Hepatocyte (in vitro differentiated cells): ENCODE results near the gene CLDN18. TPM values are rescaled to one million over a fixed set of nuclear protein-coding genes. Genes with fewer than 3 reads are reported as not detected.
A peak's percentile ranks its signal among the peaks of the same experiment; 100 is the strongest.

Experiments
- DNase-seq: peaks from one replicate; pipeline ENCODE4 v3.0.0-alpha.2; 2016; ENCODE audit warnings: low spot score
- H2AFZ ChIP-seq: fragments of 200-600 bp; sonication (generic); 2 replicates; pipeline ENCODE4 v1.6.0; 2016; ENCODE audit warnings: antibody characterized with exemption, mild to moderate bottlenecking
- H3K27ac ChIP-seq: fragments of 200-600 bp; sonication (generic); 2 replicates; pipeline ENCODE4 v1.5.1; 2016; ENCODE audit warnings: mild to moderate bottlenecking
- H3K27me3 ChIP-seq: fragments of 200-600 bp; sonication (generic); 2 replicates; pipeline ENCODE4 v1.6.1; 2016
- H3K36me3 ChIP-seq: fragments of 200-600 bp; sonication (generic); replicated peaks from 2 replicates; pipeline ENCODE4 v1.5.1; 2016; ENCODE audit warnings: low read depth; ENCODE audit not compliant: insufficient read depth
- H3K4me1 ChIP-seq: fragments of 200-600 bp; sonication (generic); 2 replicates; pipeline ENCODE4 v1.5.1; 2016; ENCODE audit warnings: mild to moderate bottlenecking, moderate library complexity; ENCODE audit not compliant: insufficient read depth
- H3K4me2 ChIP-seq: fragments of 200-600 bp; sonication (generic); 2 replicates; pipeline ENCODE4 v1.6.0; 2016
- H3K4me3 ChIP-seq: fragments of 200-600 bp; sonication (generic); 2 replicates; pipeline ENCODE4 v1.5.1; 2016; ENCODE audit warnings: mild to moderate bottlenecking
- H3K79me2 ChIP-seq: fragments of 200-600 bp; sonication (generic); 2 replicates; pipeline ENCODE4 v1.6.0; 2017; ENCODE audit warnings: mild to moderate bottlenecking
- H3K9me2 ChIP-seq: fragments of 200-600 bp; sonication (generic); replicated peaks from 2 replicates; pipeline ENCODE4 v1.6.0; 2017; ENCODE audit warnings: mild to moderate bottlenecking; ENCODE audit not compliant: insufficient read depth
- H3K9me3 ChIP-seq: fragments of 200-600 bp; sonication (generic); 2 replicates; pipeline ENCODE4 v1.5.1; 2016; ENCODE audit warnings: low read depth, mild to moderate bottlenecking
- H4K20me1 ChIP-seq: fragments of 200-600 bp; sonication (generic); 2 replicates; pipeline ENCODE4 v1.6.0; 2016; ENCODE audit warnings: mild to moderate bottlenecking; ENCODE audit not compliant: insufficient read depth, poor library complexity, severe bottlenecking
- CTCF ChIP-seq: fragments of 200-600 bp; sonication (generic); IDR thresholded peaks from 2 replicates; pipeline ENCODE4 v1.5.1; 2016; ENCODE audit warnings: antibody characterized with exemption, mild to moderate bottlenecking; ENCODE audit not compliant: poor library complexity
- EZH2 ChIP-seq: fragments of 200-600 bp; sonication (generic); IDR thresholded peaks from 2 replicates; pipeline ENCODE4 v1.6.1; 2016; ENCODE audit warnings: antibody characterized with exemption, mild to moderate bottlenecking, borderline replicate concordance
- EZH2phosphoT487 ChIP-seq: fragments of 200-600 bp; sonication (generic); IDR thresholded peaks from one replicate; pipeline ENCODE4 v1.6.1; 2018; ENCODE audit warnings: antibody characterized with exemption, mild to moderate bottlenecking, low read depth, moderate library complexity; ENCODE audit not compliant: unreplicated experiment, severe bottlenecking
- WGBS: methylation state at CpG from one replicate; pipeline ENCODE4 v1.1.6; 2016; ENCODE audit warnings: low lambda C conversion rate; ENCODE audit errors: missing lambda C conversion rate; 5-methylcytosine and 5-hydroxymethylcytosine counted together
- polyA plus RNA-seq: library from polyadenylated mRNA; unstranded; fragments of >200 nt; fragmentation: Nextera tagmentation; extraction: Ambion mirVana; gene quantifications from 2 replicates; pipeline ENCODE4 v1.2.1, GENCODE V29; 2016
- total RNA-seq: library from RNA; depleted of rRNA; stranded (reverse); fragments of >200 nt; gene quantifications from 2 replicates; pipeline ENCODE4 v1.2.3, GENCODE V29; 2014

Gene CLDN18
- total and polyA plus RNA-seq, 2 experiments from 2014 or later: 36.4 to 73.0 TPM

GRCh38 chr3:138072796-138073195 is 62.8 kb downstream of the CLDN18 start:
- Histone ChIP-seq H3K27me3 (no peaks in the 10 kb centered on the region), H3K9me2 (no peaks in the 10 kb centered on the region), H3K79me2 (no peaks in the 10 kb centered on the region), H3K9me3 (no peaks in the 10 kb centered on the region), H3K4me2 (no peak overlapping the region), H3K36me3 (no peaks in the 10 kb centered on the region), H4K20me1 (no peaks in the 10 kb centered on the region), H3K27ac (no peak overlapping the region), H3K4me1 (no peaks in the 10 kb centered on the region), H3K4me3 (no peak overlapping the region), H2AFZ (no peak overlapping the region)
- TF ChIP-seq EZH2 (no peak), CTCF (no peak), EZH2phosphoT487 (no peak)
- 77% methylated on average over 8 of the region's 8 CpGs for WGBS
- no peak for DNase-seq

- Histone ChIP-seq H3K4me3 (no peak overlapping the region), H3K27ac (no peak overlapping the region), H3K9me3 (no peaks in the 10 kb centered on the region), H4K20me1 (no peaks in the 10 kb centered on the region), H3K4me2 (no peak overlapping the region), H2AFZ (no peak overlapping the region), H3K4me1 (peaks cover 12% of the 10 kb centered on the region), H3K36me3 (no peaks in the 10 kb centered on the region), H3K9me2 (no peaks in the 10 kb centered on the region), H3K27me3 (no peaks in the 10 kb centered on the region), H3K79me2 (no peaks in the 10 kb centered on the region)
- TF ChIP-seq EZH2 (no peak), EZH2phosphoT487 (no peak), CTCF (no peak)
- no peak for DNase-seq
- 92% methylated on average over 4 of the region's 4 CpGs for WGBS
Measured at GRCh38 chr3:138078096-138078495, 68.1 kb downstream of the CLDN18 start.

- no peak overlapping the region for H3K4me3 ChIP-seq
- H2AFZ ChIP-seq: no peak overlapping the region
- no peaks in the 10 kb centered on the region for H4K20me1 ChIP-seq
- H3K79me2 ChIP-seq: no peaks in the 10 kb centered on the region
- no peaks in the 10 kb centered on the region for H3K9me2 ChIP-seq
- 50% methylated on average over 1 of the region's 1 CpG for WGBS
- no peaks in the 10 kb centered on the region for H3K9me3 ChIP-seq
- H3K36me3 ChIP-seq: no peaks in the 10 kb centered on the region
- no peak overlapping the region for H3K27ac ChIP-seq
- no peaks in the 10 kb centered on the region for H3K27me3 ChIP-seq
- H3K4me2 ChIP-seq: no peak overlapping the region
- TF ChIP-seq CTCF (no peak), EZH2phosphoT487 (no peak), EZH2 (no peak)
- peak; percentile 49 for DNase-seq
- peaks cover 15% of the 10 kb centered on the region for H3K4me1 ChIP-seq
Measured at GRCh38 chr3:138078901-138079344, 69.0 kb downstream of the CLDN18 start.

DNA sequence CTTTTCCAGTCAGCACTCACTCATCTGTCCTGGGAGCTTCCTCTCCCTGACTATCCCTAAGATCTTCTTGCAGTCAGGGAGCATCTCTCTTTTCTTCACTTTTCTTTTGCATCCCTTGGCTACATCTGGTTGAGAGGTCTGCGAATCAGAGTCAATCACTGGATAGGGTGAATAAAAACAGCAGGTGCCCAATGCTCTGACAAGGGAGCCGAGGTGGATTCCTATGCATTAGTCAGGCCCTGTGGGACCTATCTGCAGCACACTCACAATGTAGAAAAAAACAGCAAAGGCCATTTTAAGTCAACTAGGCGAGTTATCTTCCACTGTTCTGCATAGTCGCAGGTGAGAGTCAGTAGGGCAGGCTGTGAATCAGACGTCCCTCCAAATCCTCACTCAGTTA is 69.9 kb downstream of the CLDN18 start:
- no peak overlapping the region for H3K27ac ChIP-seq
- no peaks in the 10 kb centered on the region for H3K27me3 ChIP-seq
- peaks cover 15% of the 10 kb centered on the region for H3K4me1 ChIP-seq
- H3K79me2 ChIP-seq: no peaks in the 10 kb centered on the region
- H3K4me3 ChIP-seq: no peak overlapping the region
- H3K36me3 ChIP-seq: no peaks in the 10 kb centered on the region
- no peak overlapping the region for H2AFZ ChIP-seq
- H3K9me3 ChIP-seq: no peaks in the 10 kb centered on the region
- no peaks in the 10 kb centered on the region for H4K20me1 ChIP-seq
- H3K4me2 ChIP-seq: no peak overlapping the region
- no peaks in the 10 kb centered on the region for H3K9me2 ChIP-seq
- 96% methylated on average over 5 of the region's 5 CpGs for WGBS
- DNase-seq: no peak
- TF ChIP-seq CTCF (no peak), EZH2 (no peak)
